SH-SY5Y (cell line): ENCODE data around the gene CMTM5.

Experiments
- GATA2 ChIP-seq: IDR thresholded peaks from 2 replicates; pipeline ENCODE4 v1.6.1; 2011; ENCODE audit warnings: mild to moderate bottlenecking, low read depth, low read length
- GATA3 ChIP-seq: IDR thresholded peaks from 2 replicates; pipeline ENCODE4 v1.6.1; 2011; ENCODE audit warnings: low read depth, mild to moderate bottlenecking, low read length, moderate library complexity

The CMTM5 gene

DNA sequence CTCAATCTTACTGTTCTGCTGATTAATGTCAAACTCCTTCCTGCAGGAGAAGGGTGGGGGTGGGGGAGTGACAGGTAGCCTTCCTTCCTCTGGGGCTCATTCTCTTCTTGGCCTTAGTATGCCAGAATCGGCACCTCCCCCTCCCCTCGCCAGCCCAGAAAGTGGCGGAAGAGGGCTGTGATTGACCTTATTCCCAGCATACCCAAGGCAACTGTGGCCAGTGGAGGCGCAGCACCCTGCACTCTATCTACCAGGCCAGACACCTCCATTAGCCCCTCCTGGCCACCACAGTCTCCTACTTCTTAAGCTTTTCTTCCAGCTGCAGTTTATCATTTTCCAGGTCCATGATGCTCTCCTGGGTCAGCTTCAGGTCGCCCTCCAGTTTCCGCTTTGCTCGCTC lies 15.8 kb downstream of the CMTM5 start:
- TF ChIP-seq GATA3: no peak
- TF ChIP-seq GATA2: no peak

DNA sequence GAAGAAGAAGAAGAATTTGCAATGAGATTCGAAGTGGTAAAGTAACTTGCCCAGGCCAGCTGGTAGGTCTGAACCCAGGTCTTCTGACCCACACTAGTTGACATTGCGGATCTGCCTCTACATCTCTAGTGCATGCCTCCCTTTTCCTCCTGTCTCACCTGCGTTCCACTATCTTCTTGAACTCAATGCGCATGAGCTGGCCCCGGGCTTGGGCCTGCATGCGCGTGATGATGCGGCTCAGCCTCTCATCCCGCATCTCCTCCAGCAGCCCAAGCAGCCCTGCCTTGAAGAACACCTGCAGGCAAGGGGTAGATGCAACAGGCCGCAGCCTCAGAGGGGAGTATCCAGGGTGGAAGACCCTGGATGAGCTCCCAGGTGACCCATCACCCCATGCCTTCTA lies 19.3 kb downstream of the CMTM5 start:
- TF ChIP-seq GATA3 (no peak), GATA2 (no peak)

DNA sequence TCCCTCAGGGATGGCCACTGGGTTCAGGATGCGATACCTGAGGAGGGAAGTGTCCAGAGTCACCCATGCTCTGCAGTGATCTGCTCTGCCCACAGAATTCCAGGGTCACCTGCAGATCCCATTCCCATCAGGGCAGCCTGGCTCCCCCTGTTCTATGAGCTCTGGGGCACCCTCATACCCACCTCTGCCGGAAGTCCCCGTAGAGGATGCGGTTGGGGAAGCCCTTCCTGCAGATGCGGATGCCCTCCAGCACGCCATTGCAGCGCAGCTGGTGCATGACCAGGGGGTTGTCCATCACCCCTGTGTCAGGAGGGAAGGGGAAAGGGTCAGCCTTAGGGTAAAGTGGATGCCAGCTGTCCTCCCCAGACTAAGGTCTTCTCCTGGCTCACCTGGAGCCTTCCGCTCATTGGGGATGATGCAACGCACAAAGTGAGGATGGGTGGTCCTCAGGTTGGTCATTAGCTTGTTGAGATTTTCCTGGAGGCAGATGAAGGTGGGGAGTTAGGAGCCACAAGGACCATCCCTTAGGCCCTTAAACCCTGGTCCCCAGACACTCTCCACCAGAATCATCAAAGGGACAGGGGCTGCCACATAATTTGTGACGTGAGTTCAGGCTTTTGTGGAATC lies 20.0 kb downstream of the CMTM5 start:
- TF ChIP-seq GATA2 (no peak), GATA3 (no peak)

DNA sequence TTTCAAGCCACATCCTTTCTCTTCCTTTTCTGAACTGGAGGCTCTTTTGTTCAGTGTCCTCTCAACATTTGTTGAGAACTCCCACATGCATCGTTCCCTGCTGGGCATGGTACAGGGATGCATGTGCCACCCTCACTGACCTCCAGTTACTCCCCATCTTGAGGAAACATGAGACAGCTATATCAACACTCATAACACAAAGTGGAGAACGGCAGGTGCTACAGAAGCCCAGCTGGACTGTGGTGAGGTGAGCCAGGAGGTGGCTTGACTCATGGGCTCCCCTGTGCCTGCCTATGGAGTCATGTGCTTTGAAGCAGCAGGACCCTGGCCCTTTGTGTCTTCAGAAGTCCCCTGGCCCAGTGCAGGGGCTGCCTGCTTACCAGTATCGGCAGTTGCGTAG lies 21.5 kb downstream of the CMTM5 start:
- TF ChIP-seq GATA3 (no peak), GATA2 (no peak)

GRCh38 chr14:23399136-23399535 lies 22.3 kb downstream of the CMTM5 start:
- no peak for TF ChIP-seq GATA3

DNA sequence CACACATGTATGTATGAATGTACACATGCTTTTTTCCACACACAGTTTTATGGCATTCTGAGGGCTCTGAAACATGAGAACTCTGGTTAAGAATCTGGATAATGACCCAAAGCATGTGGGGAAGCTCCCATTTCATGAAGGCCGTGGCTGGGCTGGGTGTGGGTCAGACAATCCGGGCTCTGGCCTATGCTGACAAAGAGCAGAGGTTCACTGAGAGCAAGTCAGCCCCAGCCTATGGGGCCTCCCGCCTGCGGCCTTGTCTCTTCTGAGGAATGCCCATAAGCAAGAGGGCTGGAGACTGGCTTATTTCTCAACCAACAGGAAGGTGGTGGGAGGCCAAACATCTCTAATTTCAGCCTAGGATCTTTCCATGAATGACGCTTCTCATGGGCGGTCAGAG lies 22.7 kb downstream of the CMTM5 start:
- TF ChIP-seq GATA2 (no peak), GATA3 (no peak)

DNA sequence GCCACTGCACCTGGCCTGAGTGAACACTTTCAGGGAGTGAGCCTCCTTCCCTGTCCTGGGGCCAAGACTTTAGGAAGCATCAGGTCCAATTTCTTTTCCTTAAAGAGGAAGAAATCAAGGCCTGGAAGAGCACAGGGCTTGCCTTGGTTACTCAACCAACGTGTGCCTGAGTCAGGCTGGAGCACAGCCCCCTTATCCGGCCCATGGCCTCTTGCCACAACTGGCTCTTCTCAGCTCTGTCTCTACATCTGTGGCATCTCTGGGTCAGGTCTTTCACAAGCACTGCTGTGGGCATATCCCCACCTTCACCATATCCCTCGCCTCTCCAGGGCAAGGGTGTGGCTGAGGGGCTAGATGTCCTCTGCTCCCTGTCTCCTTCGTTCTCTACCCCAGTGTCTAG lies 24.4 kb downstream of the CMTM5 start:
- no peak for TF ChIP-seq GATA3

GRCh38 chr14:23402296-23403138 lies 25.7 kb downstream of the CMTM5 start:
- no peak for TF ChIP-seq GATA2
- TF ChIP-seq GATA3: no peak

GRCh38 chr14:23403139-23403438 lies 26.2 kb downstream of the CMTM5 start:
- TF ChIP-seq GATA2: no peak
- TF ChIP-seq GATA3: no peak

GRCh38 chr14:23403908-23404307 lies 27.1 kb downstream of the CMTM5 start:
- TF ChIP-seq GATA3 (no peak), GATA2 (no peak)

DNA sequence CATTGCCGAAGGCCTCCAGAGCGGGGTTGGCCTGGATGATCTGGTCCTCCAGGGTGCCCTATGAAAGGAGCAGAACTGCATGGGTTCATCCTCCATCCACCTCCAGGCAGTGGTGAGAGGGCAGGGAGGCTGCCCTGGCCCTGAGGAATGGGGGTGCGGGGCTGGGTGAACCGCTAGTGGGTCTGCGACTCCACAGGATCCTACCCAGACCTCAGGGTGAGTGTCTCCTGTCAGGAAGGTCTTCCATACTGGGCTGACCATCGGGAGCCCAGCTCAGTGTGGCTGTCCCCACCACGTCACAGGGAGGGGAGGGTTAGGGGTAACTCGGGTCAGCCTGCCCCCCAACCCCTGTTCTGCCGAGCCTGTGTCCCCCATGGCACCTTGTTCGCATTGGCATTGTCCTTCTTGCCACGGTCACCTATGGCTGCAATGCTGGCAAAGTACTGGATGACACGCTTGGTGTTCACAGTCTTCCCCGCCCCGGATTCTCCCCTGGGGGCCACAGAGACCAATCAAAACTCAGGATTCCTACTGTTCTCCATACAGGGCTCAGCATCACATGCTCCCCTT lies 27.6 kb downstream of the CMTM5 start:
- no peak for TF ChIP-seq GATA2
- no peak for TF ChIP-seq GATA3

DNA sequence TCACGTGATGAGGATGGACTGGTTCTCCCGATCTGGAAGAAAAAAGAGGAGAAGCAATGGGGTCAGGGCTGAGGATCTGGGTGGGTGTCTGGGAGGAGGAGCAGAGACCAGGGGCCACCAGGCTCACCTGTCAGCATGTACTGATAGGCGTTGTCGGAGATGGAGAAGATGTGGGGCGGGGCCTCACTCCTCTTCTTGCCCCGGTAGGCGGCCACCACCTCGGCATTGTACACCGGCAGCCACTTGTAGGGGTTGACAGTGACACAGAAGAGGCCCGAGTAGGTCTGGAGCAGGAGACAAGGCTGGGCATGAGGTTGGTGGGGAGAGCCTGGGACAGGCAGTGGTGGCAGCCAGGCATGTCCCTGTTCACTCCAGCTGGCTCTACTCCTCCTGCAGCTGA lies 28.2 kb downstream of the CMTM5 start:
- TF ChIP-seq GATA3: no peak
- TF ChIP-seq GATA2: no peak

DNA sequence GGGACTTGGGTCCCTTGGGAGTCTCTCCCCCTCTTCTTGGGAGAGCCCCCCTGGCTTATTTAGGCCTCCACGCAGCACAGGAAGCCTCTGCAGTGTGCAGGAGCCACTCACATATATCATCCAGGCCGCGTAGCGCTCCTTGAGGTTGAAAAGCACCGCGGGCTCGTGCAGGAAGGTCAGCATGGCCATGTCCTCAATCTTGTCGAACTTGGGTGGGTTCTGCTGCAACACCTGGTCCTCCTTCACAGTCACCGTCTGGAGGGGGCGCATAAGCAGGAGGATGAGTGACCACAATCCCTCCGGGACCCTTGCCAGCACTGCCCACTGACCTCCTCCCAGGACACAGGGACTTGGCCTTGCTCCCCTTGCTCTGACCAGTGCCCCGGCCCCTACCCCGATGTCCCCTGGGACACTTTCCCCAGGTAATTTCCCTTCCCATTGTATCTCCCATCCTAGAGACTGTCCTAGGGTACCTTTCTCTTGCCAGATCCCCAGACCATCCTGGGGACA lies 28.7 kb downstream of the CMTM5 start:
- TF ChIP-seq GATA3 (no peak), GATA2 (no peak)

GRCh38 chr14:23406244-23406643 lies 29.4 kb downstream of the CMTM5 start:
- no peak for TF ChIP-seq GATA2

GRCh38 chr14:23406725-23407355 lies 30.0 kb downstream of the CMTM5 start:
- TF ChIP-seq GATA3 (no peak), GATA2 (no peak)

- TF ChIP-seq GATA2: no peak
- no peak for TF ChIP-seq GATA3
Observed at GRCh38 chr14:23407516-23408306, 30.9 kb downstream of the CMTM5 start, which contains the start of gene MYH6. Gene MYH6, minus strand, starts transcription at chr14:23408273. Its CDS starts 1,050 bp downstream, at chr14:23407223.
